ENCODE data around the gene VEPH1. TPM values are rescaled to one million over a fixed set of nuclear protein-coding genes. Genes with fewer than 3 reads are reported as not detected.

VEPH1 gene
- total and polyA plus RNA-seq, 2 donors from 2014 or later: 17.8 to 29.2 TPM

DNA sequence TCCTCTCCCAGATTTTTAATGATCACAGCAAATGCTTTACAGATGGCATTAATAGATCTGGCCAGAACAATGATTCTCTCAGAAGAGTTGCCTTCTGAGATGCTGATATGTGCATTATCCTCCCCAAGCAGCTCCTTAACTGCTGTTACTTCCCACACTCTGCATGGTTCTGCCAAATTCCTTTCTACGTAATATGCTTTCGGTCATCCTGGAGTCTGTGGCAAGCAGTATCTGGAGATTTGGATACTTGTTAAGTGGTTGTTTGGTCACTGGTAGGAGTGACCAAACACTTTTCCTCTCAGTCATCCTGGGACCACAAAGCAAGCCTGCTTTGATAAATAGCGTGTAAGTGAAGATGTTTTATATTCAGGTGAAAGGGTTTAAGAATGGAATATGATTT lies 272.1 kb downstream of the VEPH1 start:
- Histone ChIP-seq H3K9ac (ENCODE audit: low read length in 3 of 3) (no peak overlapping the region), H3K27me3 (ENCODE audit: control insufficient read depth, insufficient read depth, low read length) (no peaks in the 10 kb centered on the region), H3K4me3 (ENCODE audit: low read length in 3 of 3) (no peak overlapping the region), H3K4me1 (ENCODE audit: control insufficient read depth in 2 of 3, insufficient read depth in 2 of 3, low read depth in 1 of 3, low read length in 3 of 3) (no peaks in the 10 kb centered on the region), H3K27ac (ENCODE audit: low read depth in 2 of 2, low read length in 2 of 2) (no peak overlapping the region), H3K36me3 (ENCODE audit: control insufficient read depth in 2 of 3, insufficient read depth in 3 of 3, low read length in 3 of 3) (no peaks in the 10 kb centered on the region), H3K9me3 (ENCODE audit: control insufficient read depth in 2 of 3, insufficient read depth in 1 of 3, low read length in 3 of 3) (no peaks in the 10 kb centered on the region)
- DNase-seq (no peak), FAIRE-seq (no peak)
- TF ChIP-seq CTCF (IDR thresholded peaks at IDR 0.05; ENCODE audit: borderline replicate concordance, extremely low read depth, insufficient read depth): no peak
- intact Hi-C loops (cut with DNase I): no loop called here

GRCh38 chr3:157226173-157226847 lies 276.9 kb downstream of the VEPH1 start:
- DNase-seq (no peak), FAIRE-seq (no peak)
- Histone ChIP-seq H3K4me3 (ENCODE audit: low read length in 3 of 3) (no peak overlapping the region), H3K4me1 (ENCODE audit: control insufficient read depth in 2 of 3, insufficient read depth in 2 of 3, low read depth in 1 of 3, low read length in 3 of 3) (no peaks in the 10 kb centered on the region), H3K9me3 (ENCODE audit: control insufficient read depth in 2 of 3, insufficient read depth in 1 of 3, low read length in 3 of 3) (no peaks in the 10 kb centered on the region), H3K36me3 (ENCODE audit: control insufficient read depth in 2 of 3, insufficient read depth in 3 of 3, low read length in 3 of 3) (no peaks in the 10 kb centered on the region), H3K9ac (ENCODE audit: low read length in 3 of 3) (no peak overlapping the region), H3K27me3 (ENCODE audit: control insufficient read depth, insufficient read depth, low read length) (no peaks in the 10 kb centered on the region), H3K27ac (ENCODE audit: low read depth in 2 of 2, low read length in 2 of 2) (no peak overlapping the region)
- no peak for TF ChIP-seq CTCF (IDR thresholded peaks at IDR 0.05; ENCODE audit: borderline replicate concordance, extremely low read depth, insufficient read depth)
- intact Hi-C loops (cut with DNase I): no loop called here

DNA sequence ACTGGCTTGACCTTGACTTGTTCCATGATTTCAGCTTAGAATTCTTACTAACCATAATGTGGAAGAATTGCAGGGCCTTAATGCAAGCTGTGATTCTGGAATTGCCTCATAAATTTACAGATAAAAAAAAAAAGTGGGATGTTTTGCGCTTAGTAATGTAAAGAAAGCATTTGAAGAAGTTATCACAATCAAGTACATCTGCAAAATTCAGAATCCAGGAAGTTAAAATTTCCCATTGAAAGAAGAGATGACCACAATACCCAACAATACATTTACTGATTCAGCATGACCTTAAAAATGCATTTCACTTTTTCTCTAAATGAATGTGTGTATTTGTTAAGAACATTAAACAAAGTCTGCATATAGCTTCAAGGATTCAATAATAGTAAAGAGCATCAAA lies 278.2 kb downstream of the VEPH1 start:
- no peak overlapping the region for H3K4me3 ChIP-seq (ENCODE audit: low read length in 3 of 3)
- no peak for FAIRE-seq

More for the DNA sequence above, 278.2 kb downstream of the VEPH1 start:
- Histone ChIP-seq H3K4me1 (ENCODE audit: control insufficient read depth in 2 of 3, insufficient read depth in 2 of 3, low read depth in 1 of 3, low read length in 3 of 3) (no peaks in the 10 kb centered on the region), H3K9me3 (ENCODE audit: control insufficient read depth in 2 of 3, insufficient read depth in 1 of 3, low read length in 3 of 3) (no peaks in the 10 kb centered on the region), H3K27ac (ENCODE audit: low read depth in 2 of 2, low read length in 2 of 2) (no peak overlapping the region), H3K27me3 (ENCODE audit: control insufficient read depth, insufficient read depth, low read length) (no peaks in the 10 kb centered on the region), H3K36me3 (ENCODE audit: control insufficient read depth in 2 of 3, insufficient read depth in 3 of 3, low read length in 3 of 3) (no peaks in the 10 kb centered on the region), H3K9ac (ENCODE audit: low read length in 3 of 3) (no peak overlapping the region)
- DNase-seq: no peak
- TF ChIP-seq CTCF (IDR thresholded peaks at IDR 0.05; ENCODE audit: borderline replicate concordance, extremely low read depth, insufficient read depth): no peak
- intact Hi-C loops (cut with DNase I): no loop called here

Measured in kidney (tissue), 14 donors.